Measurements from ENCODE around the gene RNASE12.
"Not testable (repeated sequence)": the region's sequence is repeated elsewhere in the genome, so short reads cannot be mapped to it uniquely, and the experiment has no call there.

Gene RNASE12

DNA sequence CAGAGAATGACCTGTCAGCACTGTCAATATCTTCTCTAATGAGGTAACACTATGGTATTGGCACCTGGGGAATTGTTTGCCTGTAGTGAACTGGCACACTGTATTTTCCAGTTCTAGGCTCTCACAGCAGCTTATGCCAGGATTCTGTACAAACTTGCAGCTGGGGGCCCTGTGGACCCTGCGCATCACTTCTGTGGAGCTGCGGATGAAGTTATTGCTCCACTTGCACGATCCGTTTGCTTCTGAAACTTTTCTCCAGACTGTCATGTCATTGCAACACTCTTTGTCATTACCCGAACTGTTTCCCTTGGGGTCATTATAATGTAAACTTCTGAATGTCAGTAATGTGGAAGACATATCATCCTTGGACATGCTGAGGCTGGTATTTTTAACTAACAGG, 7.3 kb downstream of the RNASE12 start:
- H3K4me3 Mint-ChIP-seq: no peak overlapping the region
- H3K27ac Mint-ChIP-seq (ENCODE audit: low read depth): no peak overlapping the region
- no peaks in the 10 kb centered on the region for H3K4me1 Mint-ChIP-seq
- DNase-seq (ENCODE audit: low spot score in 2 of 2) (no peak), ATAC-seq (replicated peaks; ENCODE audit: extremely low read depth, poor library complexity, severe bottlenecking) (no peak)
- H3K36me3 Mint-ChIP-seq (ENCODE audit: insufficient read depth): no peaks in the 10 kb centered on the region
- H3K27me3 Mint-ChIP-seq: peaks cover 13% of the 10 kb centered on the region
- H3K9me3 Mint-ChIP-seq: no peaks in the 10 kb centered on the region

DNA sequence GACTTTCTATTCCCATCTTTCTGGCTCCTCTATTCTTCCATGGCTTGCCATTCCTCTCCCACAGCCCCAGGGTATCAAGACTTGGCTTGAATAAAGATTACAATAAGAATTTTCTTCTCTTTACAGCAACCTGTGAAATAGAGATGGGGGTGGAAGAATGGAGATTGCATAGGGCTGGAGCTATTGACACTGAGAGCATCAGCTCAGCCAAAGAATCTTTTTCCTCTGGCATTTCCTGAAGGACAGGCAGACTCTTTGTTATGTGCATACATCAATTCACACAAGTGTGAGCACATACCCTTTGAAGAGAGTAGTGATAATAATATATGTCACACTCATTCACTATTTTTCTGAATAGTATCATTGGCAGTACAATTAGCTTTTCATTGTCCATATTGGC, 8.0 kb downstream of the RNASE12 start:
- no peaks in the 10 kb centered on the region for H3K4me1 Mint-ChIP-seq
- H3K27me3 Mint-ChIP-seq: peaks cover 13% of the 10 kb centered on the region
- ATAC-seq (replicated peaks; ENCODE audit: extremely low read depth, poor library complexity, severe bottlenecking): no peak
- DNase-seq (ENCODE audit: low spot score in 2 of 2): no peak
- H3K36me3 Mint-ChIP-seq (ENCODE audit: insufficient read depth): no peaks in the 10 kb centered on the region
- H3K9me3 Mint-ChIP-seq: no peaks in the 10 kb centered on the region
- H3K27ac Mint-ChIP-seq (ENCODE audit: low read depth): no peak overlapping the region
- H3K4me3 Mint-ChIP-seq: no peak overlapping the region

DNA sequence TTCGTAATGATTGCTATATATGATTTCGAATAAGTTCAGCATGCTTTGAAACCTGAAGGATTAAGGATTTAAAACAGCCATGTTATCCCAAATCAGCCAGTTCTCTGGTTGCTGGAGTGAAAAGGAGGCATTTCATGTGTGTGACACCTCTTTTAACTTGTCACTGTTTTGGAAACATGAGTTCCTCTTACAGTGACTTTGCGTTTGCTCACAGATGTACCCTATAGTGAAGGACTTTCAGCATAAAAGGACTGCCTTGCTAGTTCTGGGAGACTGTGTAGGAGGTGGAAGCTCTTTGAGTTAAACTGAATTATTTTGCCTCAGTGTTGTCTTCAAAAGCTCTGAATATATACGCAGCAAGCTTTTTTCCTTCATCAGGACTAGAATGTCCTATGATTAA, 10.9 kb downstream of the RNASE12 start:
- no peaks in the 10 kb centered on the region for H3K36me3 Mint-ChIP-seq (ENCODE audit: insufficient read depth)
- no peaks in the 10 kb centered on the region for H3K9me3 Mint-ChIP-seq
- no peaks in the 10 kb centered on the region for H3K4me1 Mint-ChIP-seq
- no peak for ATAC-seq (replicated peaks; ENCODE audit: extremely low read depth, poor library complexity, severe bottlenecking)
- no peak for DNase-seq (ENCODE audit: low spot score in 2 of 2)
- no peaks in the 10 kb centered on the region for H3K27me3 Mint-ChIP-seq
- H3K27ac Mint-ChIP-seq (ENCODE audit: low read depth): no peak overlapping the region
- no peak overlapping the region for H3K4me3 Mint-ChIP-seq

DNA sequence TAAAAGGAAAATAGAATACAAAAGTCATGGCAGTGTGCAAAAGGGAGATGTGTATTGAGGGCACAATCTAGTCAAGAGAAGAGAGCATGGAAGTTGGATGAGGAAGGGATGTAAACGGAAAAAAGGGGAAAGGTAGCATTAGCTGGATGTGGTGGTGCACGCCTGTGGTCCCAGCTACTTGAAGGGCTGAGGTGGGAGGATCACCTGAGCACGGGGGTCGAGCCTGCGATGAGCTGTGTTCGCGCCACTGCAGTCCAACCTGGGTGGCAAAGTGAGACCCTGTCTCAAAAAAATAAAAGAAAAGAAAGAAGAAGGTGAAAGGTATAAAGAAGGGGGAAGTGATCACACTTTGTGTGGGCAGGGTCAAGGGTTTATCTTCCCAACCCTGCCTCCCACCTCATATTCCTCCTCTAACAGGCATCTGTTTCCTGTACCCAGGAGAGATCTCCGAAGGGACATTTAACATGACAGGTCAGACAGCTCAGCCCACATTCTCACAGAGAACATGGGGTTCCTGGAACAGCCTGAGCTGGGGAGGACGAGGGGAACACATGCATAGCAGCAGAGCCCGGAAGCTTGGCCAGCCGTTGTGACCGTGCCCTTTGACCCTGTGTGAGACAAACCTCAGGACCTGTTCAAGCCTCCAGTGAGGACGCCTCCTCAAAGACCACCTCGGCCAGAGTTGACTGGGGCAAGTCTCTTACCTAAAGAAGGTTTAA, 12.2 kb downstream of the RNASE12 start:
- H3K27ac Mint-ChIP-seq (ENCODE audit: low read depth): no peak overlapping the region
- no peak overlapping the region for H3K4me3 Mint-ChIP-seq
- no peaks in the 10 kb centered on the region for H3K36me3 Mint-ChIP-seq (ENCODE audit: insufficient read depth)
- DNase-seq (ENCODE audit: low spot score in 2 of 2) (no peak), ATAC-seq (replicated peaks; ENCODE audit: extremely low read depth, poor library complexity, severe bottlenecking) (no peak)
- no peaks in the 10 kb centered on the region for H3K27me3 Mint-ChIP-seq
- H3K4me1 Mint-ChIP-seq: no peaks in the 10 kb centered on the region
- no peaks in the 10 kb centered on the region for H3K9me3 Mint-ChIP-seq

DNA sequence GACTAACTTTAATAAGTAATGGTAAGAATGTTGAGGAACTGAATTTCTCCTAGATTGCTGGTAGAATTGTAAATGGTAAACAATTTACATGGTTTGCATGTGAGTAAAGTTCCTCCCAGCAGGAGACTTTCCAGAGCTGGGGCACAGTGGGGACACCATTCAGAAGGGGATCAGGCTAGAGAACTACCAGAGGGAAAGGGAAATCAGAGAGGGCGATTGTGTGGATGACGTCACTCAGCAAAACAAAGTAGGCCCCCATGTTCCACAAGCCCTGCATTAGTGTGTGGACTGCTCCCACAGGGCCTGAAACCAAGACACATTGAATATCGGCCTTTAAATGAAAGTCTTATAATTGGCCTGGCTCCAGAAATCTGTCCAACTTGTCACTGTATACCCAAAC, 12.9 kb downstream of the RNASE12 start:
- no peaks in the 10 kb centered on the region for H3K4me1 Mint-ChIP-seq
- no peak for DNase-seq (ENCODE audit: low spot score in 2 of 2)
- ATAC-seq (replicated peaks; ENCODE audit: extremely low read depth, poor library complexity, severe bottlenecking): no peak
- H3K27me3 Mint-ChIP-seq: peaks cover 1% of the 10 kb centered on the region
- H3K9me3 Mint-ChIP-seq: no peaks in the 10 kb centered on the region
- H3K27ac Mint-ChIP-seq (ENCODE audit: low read depth): no peak overlapping the region
- H3K36me3 Mint-ChIP-seq (ENCODE audit: insufficient read depth): no peaks in the 10 kb centered on the region
- no peak overlapping the region for H3K4me3 Mint-ChIP-seq

DNA sequence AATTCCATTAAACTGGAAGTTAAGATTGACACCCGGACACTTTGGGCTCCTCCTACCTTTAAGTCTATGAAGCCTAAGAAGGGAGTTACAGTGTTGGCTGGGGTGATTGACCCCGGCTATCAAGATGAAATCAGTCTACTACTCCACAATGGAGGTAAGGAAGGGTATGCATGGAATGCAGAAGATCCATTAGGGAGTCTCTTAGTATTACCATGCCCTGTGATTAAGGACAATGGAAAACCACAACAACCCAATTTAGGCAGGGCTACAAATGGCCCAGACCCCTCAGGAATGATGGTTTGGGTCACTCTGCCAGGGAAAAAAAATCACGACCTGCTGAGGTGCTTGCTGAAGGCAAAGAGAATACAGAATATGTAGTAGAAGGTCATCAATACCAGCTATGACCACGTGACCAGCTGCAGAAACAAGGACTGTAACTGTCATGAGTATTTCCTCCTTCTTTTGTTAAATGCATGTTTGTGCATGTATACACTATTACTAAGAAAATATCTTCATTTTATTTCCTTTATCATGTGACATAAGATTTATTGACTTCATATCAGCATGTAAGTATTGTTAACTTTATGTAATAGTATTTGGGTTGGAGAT, 18.7 kb downstream of the RNASE12 start:
- H3K4me3 Mint-ChIP-seq; DNase-seq (ENCODE audit: low spot score in 2 of 2); H3K4me1 Mint-ChIP-seq; H3K27ac Mint-ChIP-seq (ENCODE audit: low read depth); ATAC-seq (replicated peaks; ENCODE audit: extremely low read depth, poor library complexity, severe bottlenecking); H3K27me3 Mint-ChIP-seq; H3K9me3 Mint-ChIP-seq; H3K36me3 Mint-ChIP-seq (ENCODE audit: insufficient read depth): not testable (repeated sequence)

DNA sequence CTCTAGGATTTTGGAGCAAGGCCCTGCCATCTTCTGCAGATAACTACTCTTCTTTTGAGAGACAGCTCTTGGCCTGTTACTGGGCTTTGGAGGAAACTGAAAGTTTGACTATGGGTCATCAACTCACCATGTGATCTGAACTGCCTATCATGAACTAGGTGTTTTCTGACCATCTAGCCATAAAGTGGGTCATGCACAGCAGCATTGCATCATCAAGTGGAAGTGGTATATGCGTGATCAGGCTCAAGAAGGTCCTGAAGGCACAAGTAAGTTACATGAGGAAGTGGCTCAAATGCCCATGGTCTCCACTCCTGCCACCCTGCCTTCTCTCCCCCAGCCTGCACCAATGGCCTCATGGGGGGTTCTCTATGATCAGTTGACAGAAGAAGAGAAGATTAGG, 20.5 kb downstream of the RNASE12 start:
- not testable (repeated sequence) for H3K9me3 Mint-ChIP-seq; H3K4me1 Mint-ChIP-seq; H3K27me3 Mint-ChIP-seq; H3K27ac Mint-ChIP-seq (ENCODE audit: low read depth); ATAC-seq (replicated peaks; ENCODE audit: extremely low read depth, poor library complexity, severe bottlenecking); DNase-seq (ENCODE audit: low spot score in 2 of 2); H3K36me3 Mint-ChIP-seq (ENCODE audit: insufficient read depth); H3K4me3 Mint-ChIP-seq

DNA sequence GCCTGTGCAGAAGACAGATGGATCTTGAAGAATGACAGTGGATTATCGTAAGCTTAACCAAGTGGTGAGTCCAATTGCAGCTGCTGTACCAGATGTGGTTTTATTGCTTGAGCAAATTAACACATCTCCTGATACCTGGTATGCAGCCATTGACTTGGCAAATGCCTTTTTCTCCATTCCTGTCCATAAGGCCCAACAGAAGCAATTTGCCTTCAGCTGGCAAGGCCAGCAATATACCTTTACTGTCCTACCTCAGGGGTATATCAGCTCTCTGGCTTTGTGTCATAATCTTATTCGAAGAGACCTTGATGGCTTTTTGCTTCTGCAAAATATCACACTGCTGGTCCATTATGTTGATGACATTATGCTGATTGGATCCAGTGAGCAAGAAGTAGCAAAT, 21.3 kb downstream of the RNASE12 start:
- H3K27me3 Mint-ChIP-seq; H3K4me1 Mint-ChIP-seq; H3K4me3 Mint-ChIP-seq; H3K27ac Mint-ChIP-seq (ENCODE audit: low read depth); ATAC-seq (replicated peaks; ENCODE audit: extremely low read depth, poor library complexity, severe bottlenecking); DNase-seq (ENCODE audit: low spot score in 2 of 2); H3K9me3 Mint-ChIP-seq; H3K36me3 Mint-ChIP-seq (ENCODE audit: insufficient read depth): not testable (repeated sequence)

DNA sequence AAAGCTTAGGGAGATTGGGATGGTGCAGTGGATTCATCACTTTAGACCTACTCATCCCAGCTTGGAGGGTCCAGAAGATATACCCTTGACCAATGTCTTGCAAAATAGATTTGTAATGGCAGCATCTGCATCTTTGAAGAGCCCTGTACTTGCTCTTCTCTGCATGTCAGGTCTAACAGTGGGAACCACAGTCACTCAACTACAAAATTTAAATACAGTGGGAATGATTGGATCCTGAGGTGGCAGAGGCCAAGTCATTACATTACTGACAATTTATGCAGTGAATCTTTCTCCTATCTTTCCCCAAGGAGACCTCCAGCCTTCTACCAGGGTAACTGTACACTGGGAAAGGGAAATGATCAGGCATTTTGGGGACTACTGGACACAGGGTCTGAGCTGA, 22.1 kb downstream of the RNASE12 start:
- DNase-seq (ENCODE audit: low spot score in 2 of 2): no peak

DNA sequence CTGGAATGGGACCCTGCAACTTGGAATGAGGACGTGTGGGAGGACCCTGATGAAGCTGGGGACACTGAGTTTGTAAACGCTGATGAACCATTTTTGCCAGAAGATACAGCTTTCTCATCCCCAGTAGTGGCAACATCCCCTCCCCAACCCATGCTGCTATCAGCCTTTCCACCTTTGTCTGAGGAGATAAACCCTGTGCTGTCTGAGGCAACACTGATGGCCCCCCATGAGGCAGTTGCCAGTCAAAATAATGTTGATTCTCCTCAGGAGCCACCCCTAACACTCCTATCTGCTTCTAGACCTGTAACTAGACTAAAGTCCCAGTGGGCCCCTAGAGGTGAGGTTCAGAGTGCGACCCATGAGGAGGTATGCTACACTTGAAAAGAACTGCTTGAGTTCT, 22.8 kb downstream of the RNASE12 start:
- Mint-ChIP-seq H3K27ac (ENCODE audit: low read depth) (no peak overlapping the region), H3K4me1 (peaks cover 7% of the 10 kb centered on the region), H3K9me3 (no peaks in the 10 kb centered on the region), H3K27me3 (peaks cover 9% of the 10 kb centered on the region), H3K36me3 (ENCODE audit: insufficient read depth) (no peaks in the 10 kb centered on the region), H3K4me3 (no peak overlapping the region)
- DNase-seq (ENCODE audit: low spot score in 2 of 2) (no peak), ATAC-seq (replicated peaks; ENCODE audit: extremely low read depth, poor library complexity, severe bottlenecking) (no peak)

More for the DNA sequence above, 22.1 kb downstream of the RNASE12 start:
- Mint-ChIP-seq H3K27ac (ENCODE audit: low read depth) (no peak overlapping the region), H3K9me3 (no peaks in the 10 kb centered on the region), H3K27me3 (peaks cover 10% of the 10 kb centered on the region), H3K4me1 (peaks cover 7% of the 10 kb centered on the region), H3K4me3 (no peak overlapping the region), H3K36me3 (ENCODE audit: insufficient read depth) (no peaks in the 10 kb centered on the region)
- no peak for ATAC-seq (replicated peaks; ENCODE audit: extremely low read depth, poor library complexity, severe bottlenecking)

DNA sequence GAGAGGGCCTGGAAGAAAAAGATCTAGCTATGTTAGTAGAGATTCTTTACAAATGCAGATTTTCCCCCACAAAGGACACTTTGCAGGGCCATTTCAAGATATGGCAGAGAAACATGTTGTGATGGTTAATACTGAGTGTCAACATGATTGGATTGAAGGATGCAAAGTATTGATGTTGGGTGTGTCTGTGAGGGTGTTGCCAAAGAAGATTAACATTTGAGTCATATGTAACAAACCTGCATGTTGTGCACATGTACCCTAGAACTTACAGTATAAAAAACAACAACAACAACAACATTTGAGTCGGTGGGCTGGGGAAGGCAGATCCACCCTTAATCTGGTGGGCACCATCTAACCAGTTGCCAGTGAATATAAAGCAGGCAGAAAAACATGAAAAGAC, 24.0 kb downstream of the RNASE12 start:
- not testable (repeated sequence) for ATAC-seq (replicated peaks; ENCODE audit: extremely low read depth, poor library complexity, severe bottlenecking); H3K27me3 Mint-ChIP-seq; H3K9me3 Mint-ChIP-seq; H3K27ac Mint-ChIP-seq (ENCODE audit: low read depth); H3K4me1 Mint-ChIP-seq; H3K36me3 Mint-ChIP-seq (ENCODE audit: insufficient read depth); H3K4me3 Mint-ChIP-seq; DNase-seq (ENCODE audit: low spot score in 2 of 2)

DNA sequence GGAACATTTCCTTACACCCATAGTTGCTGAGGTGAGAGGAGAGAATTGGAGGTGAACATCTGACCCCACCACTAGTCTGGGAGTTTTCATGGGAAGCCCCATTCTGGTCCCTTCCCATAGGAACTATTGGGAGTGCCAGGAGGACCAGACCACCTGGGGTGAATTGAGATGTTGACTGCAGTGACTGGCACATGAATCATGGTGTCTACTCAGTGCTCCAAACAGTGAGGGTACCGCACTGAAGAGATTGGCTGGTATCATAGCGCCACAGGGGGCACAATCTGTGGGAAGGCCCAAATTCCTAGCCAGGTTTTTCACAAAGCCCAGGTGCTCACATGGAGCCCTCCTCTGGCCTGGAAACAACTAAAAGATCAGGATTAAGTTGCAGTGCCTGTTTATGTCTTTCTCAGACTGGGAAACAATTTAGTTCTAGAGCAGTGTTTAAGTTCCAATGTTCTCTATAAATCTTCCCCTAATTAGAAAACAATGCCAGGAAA, 26.6 kb downstream of the RNASE12 start:
- Mint-ChIP-seq H3K4me3 (no peak overlapping the region), H3K27ac (ENCODE audit: low read depth) (no peak overlapping the region), H3K4me1 (peaks cover 7% of the 10 kb centered on the region), H3K36me3 (ENCODE audit: insufficient read depth) (no peaks in the 10 kb centered on the region), H3K9me3 (no peaks in the 10 kb centered on the region), H3K27me3 (no peaks in the 10 kb centered on the region)
- no peak for DNase-seq (ENCODE audit: low spot score in 2 of 2)
- ATAC-seq (replicated peaks; ENCODE audit: extremely low read depth, poor library complexity, severe bottlenecking): no peak

DNA sequence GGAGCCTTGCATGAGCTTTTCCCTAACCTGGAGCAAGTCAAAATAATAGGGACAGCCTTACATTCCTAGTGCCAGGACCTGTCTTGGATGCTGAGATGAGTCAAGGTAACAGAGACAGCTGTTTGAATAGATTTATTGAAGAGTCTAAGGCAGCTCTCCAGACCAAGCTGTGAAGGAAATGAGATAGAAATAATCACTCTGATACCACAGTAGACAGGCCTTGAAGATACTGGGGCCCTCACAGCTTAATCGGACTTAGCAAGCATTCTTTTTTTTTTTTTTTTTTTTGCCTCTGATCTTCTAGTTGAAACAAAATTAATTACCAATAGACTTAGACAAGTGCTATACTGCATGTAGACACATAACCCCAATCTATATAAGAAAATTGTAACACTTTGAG, 27.2 kb downstream of the RNASE12 start:
- no peak overlapping the region for H3K27ac Mint-ChIP-seq (ENCODE audit: low read depth)
- no peaks in the 10 kb centered on the region for H3K36me3 Mint-ChIP-seq (ENCODE audit: insufficient read depth)
- ATAC-seq (replicated peaks; ENCODE audit: extremely low read depth, poor library complexity, severe bottlenecking) (no peak), DNase-seq (ENCODE audit: low spot score in 2 of 2) (no peak)
- H3K27me3 Mint-ChIP-seq: no peaks in the 10 kb centered on the region
- no peaks in the 10 kb centered on the region for H3K9me3 Mint-ChIP-seq
- no peak overlapping the region for H3K4me3 Mint-ChIP-seq
- H3K4me1 Mint-ChIP-seq: peaks cover 7% of the 10 kb centered on the region
